Keratinocyte (primary cell): ENCODE measurements around the gene SERTM1. TPM values are rescaled to one million over a fixed set of nuclear protein-coding genes. Genes with fewer than 3 reads are reported as not detected.

ENCODE experiments used
- DNase-seq: peaks from one replicate; pipeline ENCODE4 v3.0.0-alpha.2; 2011; ENCODE audit warnings: low read depth, missing footprints, low spot score
- FAIRE-seq: peaks from 2 replicates; lab custom pipeline; 2011; peaks lifted over from hg19 to GRCh38; lab: Jason Lieb, UNC
- H2AFZ ChIP-seq: 2 replicates; pipeline ENCODE4 v1.6.0; 2012; ENCODE audit warnings: low read length, control low read depth, inconsistent platforms; ENCODE audit not compliant: control insufficient read depth
- H3K27ac ChIP-seq: 2 replicates; pipeline ENCODE4 v1.5.1; 2011; ENCODE audit warnings: low read length; ENCODE audit not compliant: control insufficient read depth, insufficient read depth
- H3K27me3 ChIP-seq: 3 replicates; pipeline ENCODE4 v1.6.0; 2011; ENCODE audit warnings: low read length; ENCODE audit not compliant: control insufficient read depth, insufficient read depth; ENCODE audit errors: extremely low read depth
- H3K36me3 ChIP-seq, 2 experiments: 2 replicates in 1 of 2; 3 replicates in 1 of 2; pipeline ENCODE4 v1.5.1; 2011; ENCODE audit warnings: low read length in 2 of 2, mild to moderate bottlenecking in 1 of 2; ENCODE audit not compliant: control insufficient read depth in 2 of 2, insufficient read depth in 2 of 2; ENCODE audit errors: extremely low read depth in 1 of 2
- H3K4me1 ChIP-seq: 3 replicates; pipeline ENCODE4 v1.5.1; 2011; ENCODE audit warnings: low read length; ENCODE audit not compliant: control insufficient read depth, insufficient read depth; ENCODE audit errors: extremely low read depth
- H3K4me2 ChIP-seq: 3 replicates; pipeline ENCODE4 v1.6.0; 2011; ENCODE audit warnings: low read depth, low read length; ENCODE audit not compliant: control insufficient read depth, insufficient read depth; ENCODE audit errors: extremely low read depth
- H3K4me3 ChIP-seq, 3 experiments: fragments of 200-600 bp in 1 of 3; sonication (generic) in 1 of 3; 2 replicates in 2 of 3; 3 replicates in 1 of 3; pipeline ENCODE4 v1.5.1; 2011 to 2016; ENCODE audit warnings: low read length in 3 of 3, mild to moderate bottlenecking in 3 of 3, control low read depth in 2 of 3, inconsistent platforms in 1 of 3, low read depth in 1 of 3, mixed read lengths in 1 of 3, mixed run types in 1 of 3, moderate library complexity in 1 of 3; ENCODE audit not compliant: control insufficient read depth in 2 of 3, insufficient read depth in 2 of 3; ENCODE audit errors: extremely low read depth in 1 of 3
- H3K79me2 ChIP-seq: 2 replicates; pipeline ENCODE4 v1.6.0; 2012; ENCODE audit warnings: low read length; ENCODE audit not compliant: control insufficient read depth, insufficient read depth
- H3K9ac ChIP-seq: 3 replicates; pipeline ENCODE4 v1.6.0; 2011; ENCODE audit warnings: low read length; ENCODE audit not compliant: control insufficient read depth, insufficient read depth; ENCODE audit errors: extremely low read depth
- H3K9me1 ChIP-seq: 3 replicates; pipeline ENCODE4 v1.6.0; 2011; ENCODE audit warnings: low read length; ENCODE audit not compliant: control insufficient read depth, insufficient read depth; ENCODE audit errors: extremely low read depth
- H3K9me3 ChIP-seq: 2 replicates; pipeline ENCODE4 v1.5.1; 2012; ENCODE audit warnings: low read depth, low read length; ENCODE audit not compliant: control insufficient read depth
- H4K20me1 ChIP-seq: 3 replicates; pipeline ENCODE4 v1.6.0; 2011; ENCODE audit warnings: low read length; ENCODE audit not compliant: control insufficient read depth, insufficient read depth; ENCODE audit errors: extremely low read depth
- EZH2 ChIP-seq: IDR thresholded peaks from one replicate; pipeline ENCODE4 v1.6.1; 2012; ENCODE audit warnings: inconsistent platforms, mild to moderate bottlenecking, low read length, moderate library complexity
- dilution Hi-C: fragments of 300-500 bp; cut with MboI; formaldehyde crosslinking; loops from one replicate; pipeline ENCODE4 v1.7.0; 2020; ENCODE audit warnings: low sequenced_read_pairs; ENCODE audit not compliant: extremely low pct_ligation_motif_present
- polyA plus RNA-seq, 5 experiments: library from polyadenylated mRNA; depleted of rRNA in 3 of 5; stranded (reverse) in 3 of 5; stranded (forward) in 1 of 5; unstranded in 1 of 5; fragments of >200 nt; gene quantifications; 1 replicate in 1 of 5; 2 replicates in 3 of 5; 3 replicates in 1 of 5; pipeline versions ENCODE4 v1.2.1 to v1.2.3, GENCODE V29; 2011 to 2012; ENCODE audit warnings: missing spikeins in 2 of 5, low read depth in 1 of 5, low replicate concordance in 1 of 5
- TF ChIP-seq, protein P1 (sequence below), 3 experiments: IDR thresholded peaks in 1 of 3; conservative IDR thresholded peaks in 1 of 3; optimal IDR thresholded peaks in 1 of 3; 2 replicates in 2 of 3; 3 replicates in 1 of 3; pipeline versions ENCODE3 to v1.5.1; 2011; ENCODE audit warnings: low read length in 3 of 3, mild to moderate bottlenecking in 3 of 3, moderate library complexity in 2 of 3, control low read depth in 1 of 3, inconsistent platforms in 1 of 3; ENCODE audit not compliant: insufficient read depth in 2 of 3; ENCODE audit errors: extremely low read depth in 1 of 3

The SERTM1 gene
- polyA plus RNA-seq, 1 donor (not counting 4 experiments of a cell fraction or from before 2014, with no cell fraction given), result not detected

DNA sequence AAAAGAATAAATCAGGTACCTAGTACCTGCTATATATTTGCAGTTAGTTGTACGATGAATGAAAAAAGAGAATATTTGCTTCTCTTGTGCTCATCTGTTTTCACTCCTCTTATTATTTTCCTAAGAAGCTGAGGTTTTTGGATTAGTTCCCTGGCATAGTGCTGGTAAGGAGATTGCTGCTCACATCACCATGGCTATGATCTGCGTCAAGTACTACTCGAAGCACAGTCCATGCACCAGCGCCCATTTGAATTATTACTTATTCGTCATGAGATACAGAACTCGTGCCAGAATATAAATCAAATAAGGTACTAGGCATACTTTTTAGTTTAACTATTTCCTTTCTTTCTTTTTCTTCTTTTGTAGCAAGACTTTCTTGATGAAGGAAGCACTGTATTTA is 7.1 kb downstream of the SERTM1 start:
- no peak overlapping the region for H3K4me3 ChIP-seq
- H3K79me2 ChIP-seq, result no peaks in the 10 kb centered on the region
- no peaks in the 10 kb centered on the region for H3K9me3 ChIP-seq
- no peak overlapping the region for H2AFZ ChIP-seq
- dilution Hi-C loops, result no loop called here
- H3K27me3 ChIP-seq, result peaks cover under 1% of the 10 kb centered on the region
- no peaks in the 10 kb centered on the region for H3K9me1 ChIP-seq
- H3K27ac ChIP-seq, result no peak overlapping the region
- FAIRE-seq, result no peak
- H3K4me1 ChIP-seq, result no peaks in the 10 kb centered on the region
- no peaks in the 10 kb centered on the region for H4K20me1 ChIP-seq
- H3K4me2 ChIP-seq, result no peak overlapping the region
- no peak for DNase-seq
- H3K36me3 ChIP-seq, result no peaks in the 10 kb centered on the region
- no peak for TF ChIP-seq EZH2
- TF ChIP-seq, protein P1, sequence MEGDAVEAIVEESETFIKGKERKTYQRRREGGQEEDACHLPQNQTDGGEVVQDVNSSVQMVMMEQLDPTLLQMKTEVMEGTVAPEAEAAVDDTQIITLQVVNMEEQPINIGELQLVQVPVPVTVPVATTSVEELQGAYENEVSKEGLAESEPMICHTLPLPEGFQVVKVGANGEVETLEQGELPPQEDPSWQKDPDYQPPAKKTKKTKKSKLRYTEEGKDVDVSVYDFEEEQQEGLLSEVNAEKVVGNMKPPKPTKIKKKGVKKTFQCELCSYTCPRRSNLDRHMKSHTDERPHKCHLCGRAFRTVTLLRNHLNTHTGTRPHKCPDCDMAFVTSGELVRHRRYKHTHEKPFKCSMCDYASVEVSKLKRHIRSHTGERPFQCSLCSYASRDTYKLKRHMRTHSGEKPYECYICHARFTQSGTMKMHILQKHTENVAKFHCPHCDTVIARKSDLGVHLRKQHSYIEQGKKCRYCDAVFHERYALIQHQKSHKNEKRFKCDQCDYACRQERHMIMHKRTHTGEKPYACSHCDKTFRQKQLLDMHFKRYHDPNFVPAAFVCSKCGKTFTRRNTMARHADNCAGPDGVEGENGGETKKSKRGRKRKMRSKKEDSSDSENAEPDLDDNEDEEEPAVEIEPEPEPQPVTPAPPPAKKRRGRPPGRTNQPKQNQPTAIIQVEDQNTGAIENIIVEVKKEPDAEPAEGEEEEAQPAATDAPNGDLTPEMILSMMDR (optimal IDR thresholded peaks at IDR 0.05 in 1 of 3, IDR thresholded peaks at IDR 0.05 in 1 of 3, conservative IDR thresholded peaks at IDR 0.05 in 1 of 3; ENCODE audit: extremely low read depth in 1 of 3, insufficient read depth in 2 of 3, low read length in 3 of 3), result no peak
- H3K9ac ChIP-seq, result no peak overlapping the region

DNA sequence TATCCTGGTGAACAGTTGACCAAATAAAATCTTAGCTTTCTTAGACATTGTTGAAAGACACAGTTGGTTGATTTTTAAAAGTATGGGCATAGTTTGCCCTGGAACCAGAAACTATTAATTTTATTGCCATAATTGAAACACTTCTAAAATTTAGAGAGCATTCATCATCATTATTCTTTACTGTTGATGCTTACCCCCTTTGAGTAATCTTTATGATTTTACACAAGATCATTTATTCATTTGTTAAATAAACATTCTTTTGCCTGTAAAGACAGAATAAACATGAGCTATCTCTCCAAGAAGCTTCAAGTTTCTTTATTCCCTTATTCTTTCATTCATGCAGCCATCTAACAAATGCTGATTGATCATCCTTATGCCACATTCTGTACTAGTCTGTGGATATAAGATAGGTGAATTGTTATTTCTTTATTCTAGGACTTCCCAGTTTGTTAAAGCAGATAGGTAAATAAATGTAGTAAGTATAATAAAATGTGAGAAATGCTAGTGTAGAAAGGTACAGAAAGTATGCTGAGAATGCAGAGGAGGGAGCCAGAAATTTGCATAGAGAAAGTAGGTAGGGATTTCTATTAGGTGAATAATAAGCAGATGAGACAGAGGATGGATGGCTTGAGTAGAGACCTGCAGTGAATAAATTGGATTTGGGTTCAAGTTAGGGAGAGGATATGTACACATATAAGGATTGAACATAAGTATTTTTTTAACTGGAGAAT is 8.2 kb downstream of the SERTM1 start:
- Histone ChIP-seq H3K27me3 (no peaks in the 10 kb centered on the region), H3K4me1 (no peaks in the 10 kb centered on the region), H3K4me3 (no peak overlapping the region), H3K79me2 (no peaks in the 10 kb centered on the region), H2AFZ (no peak overlapping the region), H3K27ac (no peak overlapping the region), H3K4me2 (no peak overlapping the region), H3K9me3 (no peaks in the 10 kb centered on the region), H3K9ac (no peak overlapping the region), H4K20me1 (no peaks in the 10 kb centered on the region), H3K9me1 (no peaks in the 10 kb centered on the region), H3K36me3 (no peaks in the 10 kb centered on the region)
- dilution Hi-C loops, result no loop called here
- TF ChIP-seq, protein P1 (optimal IDR thresholded peaks at IDR 0.05 in 1 of 3, IDR thresholded peaks at IDR 0.05 in 1 of 3, conservative IDR thresholded peaks at IDR 0.05 in 1 of 3; ENCODE audit: extremely low read depth in 1 of 3, insufficient read depth in 2 of 3, low read length in 3 of 3), result no peak
- no peak for TF ChIP-seq EZH2
- DNase-seq, result no peak
- FAIRE-seq, result no peak
